Urothelium cell line (cell line): ENCODE measurements around the gene TMEM41A.
A peak's percentile ranks its signal among the peaks of the same experiment; 100 is the strongest.

Source experiments
- DNase-seq: peaks from one replicate; pipeline ENCODE4 v3.0.0; 2011; ENCODE audit warnings: low spot score, mixed read lengths
- FAIRE-seq: peaks from 2 replicates; lab custom pipeline; 2011; peaks lifted over from hg19 to GRCh38; lab: Jason Lieb, UNC

TMEM41A gene

GRCh38 chr3:185498503-185499396, at the start of gene TMEM41A:
Gene TMEM41A (minus strand): TSS chr3:185499035. CDS start chr3:185498961, 74 bp downstream.
- DNase-seq (peak; percentile 96), FAIRE-seq (no peak)

DNA sequence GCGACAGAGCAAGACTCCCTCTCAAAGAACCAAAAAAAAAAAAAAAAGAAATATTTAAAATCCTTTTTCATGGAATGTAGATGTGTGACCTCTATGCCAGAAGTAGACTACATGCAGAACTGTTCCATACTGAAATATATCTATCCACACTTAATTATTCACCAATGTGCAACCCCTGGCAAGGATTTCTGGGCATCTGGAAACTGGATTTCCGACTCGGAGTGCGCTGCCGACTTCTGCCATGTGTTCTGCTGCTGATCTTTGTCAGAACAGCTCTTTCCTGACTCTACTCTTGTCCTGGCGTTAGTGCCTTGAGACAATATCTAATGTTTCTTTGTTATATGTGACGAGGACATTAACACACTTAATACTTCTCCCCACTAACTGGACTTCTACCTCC, 41.9 kb upstream of the TMEM41A start:
- DNase-seq: no peak
- FAIRE-seq: no peak

- FAIRE-seq (no peak), DNase-seq (no peak)
Observed at GRCh38 chr3:185539934-185540333, 41.1 kb upstream of the TMEM41A start.

DNA sequence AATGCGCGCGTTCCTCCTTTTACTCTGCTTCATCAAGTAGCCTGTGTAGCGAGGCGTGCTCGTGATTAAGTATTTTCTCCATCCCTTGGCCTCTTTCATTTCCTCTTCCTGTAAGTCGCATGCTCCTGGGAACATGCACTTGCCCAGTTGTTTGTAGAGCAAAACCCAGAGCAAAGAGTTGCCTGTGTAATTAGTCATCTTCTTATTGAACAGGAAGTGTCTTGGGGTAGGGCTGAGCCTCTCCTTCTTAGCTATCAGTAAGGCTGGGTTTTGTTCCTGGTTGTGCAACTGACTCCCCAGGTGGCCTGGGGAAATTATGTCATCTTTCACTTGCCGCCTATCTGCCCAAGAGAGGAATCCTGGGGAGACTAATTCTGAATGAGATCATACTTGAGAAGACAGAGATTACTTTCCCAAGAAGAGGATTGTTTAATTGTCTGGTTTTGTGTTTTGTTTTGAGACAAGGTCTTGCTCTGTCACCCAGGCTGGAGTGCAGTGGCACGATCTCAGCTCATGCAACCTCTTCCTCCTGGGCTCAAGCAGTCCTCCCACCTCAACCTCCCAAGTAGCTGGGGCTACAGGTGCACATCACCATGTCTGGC, 38.6 kb upstream of the TMEM41A start:
- peak; percentile 86 for DNase-seq
- FAIRE-seq: no peak

GRCh38 chr3:185534511-185534910, 35.7 kb upstream of the TMEM41A start:
- FAIRE-seq (no peak), DNase-seq (no peak)

GRCh38 chr3:185532901-185533300, 34.1 kb upstream of the TMEM41A start:
- FAIRE-seq (no peak), DNase-seq (no peak)

DNA sequence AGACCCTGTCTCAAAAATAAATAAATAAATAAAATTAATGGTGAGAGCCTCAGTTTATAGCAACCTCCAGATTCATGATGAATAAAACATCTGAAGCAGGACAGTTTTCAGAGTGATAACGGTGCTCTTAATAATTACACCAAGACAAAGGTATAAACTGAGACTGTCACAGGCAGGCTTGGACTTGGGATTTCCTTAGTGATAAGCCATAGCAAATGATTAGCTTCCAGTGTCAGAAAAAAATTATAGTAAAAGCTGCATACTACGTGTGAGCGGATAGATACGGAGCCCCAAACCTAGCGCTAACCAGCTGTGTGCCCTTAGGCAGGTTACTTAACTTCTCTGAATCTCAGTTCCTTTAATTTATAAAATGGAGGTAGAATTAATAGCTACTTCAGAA, 32.0 kb upstream of the TMEM41A start:
- no peak for FAIRE-seq

GRCh38 chr3:185528532-185528931, 29.7 kb upstream of the TMEM41A start:
- no peak for DNase-seq
- no peak for FAIRE-seq

More for the DNA sequence above, 32.0 kb upstream of the TMEM41A start:
- DNase-seq: no peak

- peak; percentile 64 for DNase-seq
- FAIRE-seq: no peak
Observed at GRCh38 chr3:185527364-185527763, 28.5 kb upstream of the TMEM41A start.

GRCh38 chr3:185526349-185526951, 27.6 kb upstream of the TMEM41A start:
- DNase-seq: no peak
- FAIRE-seq: no peak

DNA sequence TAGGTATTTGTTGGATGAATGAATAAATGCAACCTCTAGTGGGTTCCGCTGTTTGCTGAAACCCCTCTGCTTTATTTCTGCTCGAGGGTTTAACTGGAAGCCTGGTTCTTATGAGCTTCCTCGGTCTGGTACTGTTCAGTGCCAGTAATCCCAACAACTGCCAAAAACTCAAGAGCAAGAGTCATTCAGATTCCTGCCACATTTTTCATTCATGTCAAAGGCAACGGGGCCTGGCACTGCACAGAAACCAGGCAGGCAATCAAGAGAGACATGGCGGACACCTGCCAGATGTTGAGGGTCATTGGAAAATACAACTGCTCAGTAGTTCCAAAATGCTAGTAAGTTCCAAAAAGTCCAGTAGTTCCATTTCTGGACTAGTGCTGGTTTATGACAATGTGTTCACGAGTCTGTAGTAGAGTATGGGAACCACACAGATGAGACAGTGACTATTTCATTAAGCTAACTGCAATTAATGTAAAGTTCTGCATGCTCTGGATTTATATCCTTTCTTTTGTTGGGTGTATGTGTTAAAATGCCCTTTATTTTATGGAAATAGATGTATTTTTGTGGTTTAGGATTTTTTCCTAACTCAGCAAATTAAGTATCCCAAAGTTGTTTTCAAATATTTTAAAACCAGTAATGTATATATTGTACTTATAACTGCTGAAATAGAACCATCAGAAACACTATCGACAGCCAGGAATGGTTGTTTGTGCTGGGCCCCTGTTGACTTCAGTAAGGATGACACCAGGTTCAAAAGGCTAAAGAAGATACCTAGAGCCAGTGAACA, 22.7 kb upstream of the TMEM41A start:
- DNase-seq: no peak
- no peak for FAIRE-seq

GRCh38 chr3:185519021-185519420, 20.2 kb upstream of the TMEM41A start:
- FAIRE-seq (no peak), DNase-seq (no peak)

DNA sequence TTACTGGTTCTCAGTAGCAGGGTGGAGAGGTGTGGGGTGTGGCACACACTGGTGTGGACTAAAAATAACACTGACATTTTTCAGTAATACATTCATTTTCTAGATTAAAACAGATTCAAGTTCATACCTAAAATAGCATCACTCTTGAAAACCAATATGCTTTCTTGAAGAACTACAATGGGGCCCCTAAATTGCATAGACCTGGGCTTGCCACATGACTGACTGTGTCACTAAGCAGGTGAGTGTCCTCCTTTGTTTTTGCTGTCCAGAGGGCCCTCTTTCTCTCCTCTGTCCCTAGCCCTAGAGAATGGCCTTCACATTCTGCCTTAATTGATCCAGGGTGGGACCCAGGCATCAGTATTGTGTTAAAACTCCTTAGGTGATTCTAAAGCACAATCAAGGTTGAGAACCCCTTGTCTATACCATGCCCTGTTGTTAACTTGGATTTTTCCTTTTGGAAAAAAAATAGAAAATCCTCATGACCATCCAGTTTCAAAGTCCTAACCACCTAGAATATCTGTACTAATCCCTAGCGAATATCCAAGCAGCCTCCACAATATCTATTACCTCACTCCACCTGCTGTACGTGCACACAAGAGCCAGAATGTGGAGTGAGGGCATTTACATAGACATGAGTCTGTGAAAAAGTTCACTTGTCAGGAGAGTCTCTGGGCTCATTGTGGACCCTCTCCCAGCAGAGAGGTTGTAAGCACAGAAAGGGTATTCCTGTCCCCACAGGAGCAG, 18.7 kb upstream of the TMEM41A start:
- DNase-seq (no peak), FAIRE-seq (no peak)

GRCh38 chr3:185511711-185512110, 12.9 kb upstream of the TMEM41A start:
- DNase-seq (no peak), FAIRE-seq (no peak)

- DNase-seq (no peak), FAIRE-seq (no peak)
Observed at GRCh38 chr3:185508335-185508991, 9.6 kb upstream of the TMEM41A start.

- no peak for FAIRE-seq
- DNase-seq: no peak
Observed at GRCh38 chr3:185507883-185508282, 9.0 kb upstream of the TMEM41A start.

DNA sequence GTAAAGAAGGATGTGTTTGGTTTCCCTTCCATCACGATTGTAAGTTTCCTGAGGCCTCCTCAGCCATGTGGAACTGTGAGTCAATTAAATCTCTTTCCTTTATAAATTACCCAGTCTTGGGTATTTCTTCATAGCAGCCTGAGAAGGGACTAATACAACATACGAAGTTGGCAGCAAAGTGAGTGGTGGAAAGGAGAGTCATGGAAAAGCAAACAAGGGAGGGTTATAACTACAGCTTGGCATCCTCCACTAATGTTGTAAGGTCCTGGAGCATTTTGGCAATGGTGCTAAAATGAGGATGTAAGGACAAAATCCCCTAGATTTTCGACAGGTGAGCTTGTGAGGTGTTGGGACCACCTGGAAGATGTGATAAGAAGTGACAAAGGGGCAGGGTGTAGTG, 5.8 kb upstream of the TMEM41A start:
- DNase-seq: no peak
- FAIRE-seq: no peak

- FAIRE-seq (no peak), DNase-seq (no peak)
Observed at GRCh38 chr3:185503521-185503920, 4.7 kb upstream of the TMEM41A start.

DNA sequence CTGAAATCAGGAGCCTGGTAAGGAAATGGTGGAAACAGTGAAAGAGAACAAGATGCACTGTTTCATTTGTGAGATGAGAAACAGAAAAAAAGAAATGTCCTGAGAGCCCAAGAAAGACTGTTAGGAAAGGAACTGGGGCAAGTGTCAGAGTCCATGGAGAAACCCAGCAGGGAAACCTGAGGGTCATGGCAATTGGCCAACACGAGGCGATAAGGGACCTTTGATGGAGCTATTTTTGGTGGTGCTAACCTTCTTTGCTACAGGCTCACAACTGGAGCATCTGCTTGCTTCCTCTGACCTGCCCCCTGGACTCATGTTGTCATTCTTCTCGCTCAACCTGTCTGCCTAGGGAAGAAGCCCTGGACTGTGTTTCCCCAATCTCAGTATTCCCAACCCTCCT, 4.2 kb upstream of the TMEM41A start:
- no peak for DNase-seq
- FAIRE-seq: no peak

DNA sequence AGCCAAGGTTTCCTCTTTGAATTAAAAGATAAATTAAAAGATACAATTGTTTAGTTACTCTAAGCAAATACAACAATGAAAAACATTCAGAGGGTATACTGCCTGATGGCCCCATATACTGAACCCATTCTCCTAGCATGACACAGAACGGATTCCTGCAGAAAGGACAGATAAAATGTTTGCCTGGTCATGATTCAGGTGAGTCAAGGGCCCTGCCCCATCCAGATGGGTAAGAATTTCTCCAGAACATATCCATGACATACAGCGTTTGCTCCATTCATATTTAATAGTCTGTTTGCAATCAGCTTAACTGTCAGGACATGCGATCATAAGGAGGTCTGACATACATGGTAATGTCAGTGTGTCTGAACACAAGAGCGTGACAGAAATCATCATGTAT, 8.6 kb downstream of the TMEM41A start:
- FAIRE-seq (no peak), DNase-seq (no peak)
